PC-9 (cell line): ENCODE data around the gene POLA1.

Experiments
- CTCF ChIP-seq: fragments of 200-600 bp; sonication (generic); conservative IDR thresholded peaks from 2 replicates; pipeline ENCODE4 v1.6.1; 2017; ENCODE audit warnings: mixed run types, antibody characterized with exemption, mild to moderate bottlenecking, moderate library complexity
- EZH2 ChIP-seq: fragments of 200-600 bp; sonication (generic); IDR thresholded peaks from 2 replicates; pipeline ENCODE4 v1.8.0; 2017; ENCODE audit warnings: antibody characterized with exemption, low read depth

GRCh38 chrX:24760363-24761000 lies 66.8 kb downstream of the POLA1 start:
- TF ChIP-seq CTCF (no peak), EZH2 (no peak)
